Measurements from ENCODE around the gene RUVBL1.

Gene RUVBL1

DNA sequence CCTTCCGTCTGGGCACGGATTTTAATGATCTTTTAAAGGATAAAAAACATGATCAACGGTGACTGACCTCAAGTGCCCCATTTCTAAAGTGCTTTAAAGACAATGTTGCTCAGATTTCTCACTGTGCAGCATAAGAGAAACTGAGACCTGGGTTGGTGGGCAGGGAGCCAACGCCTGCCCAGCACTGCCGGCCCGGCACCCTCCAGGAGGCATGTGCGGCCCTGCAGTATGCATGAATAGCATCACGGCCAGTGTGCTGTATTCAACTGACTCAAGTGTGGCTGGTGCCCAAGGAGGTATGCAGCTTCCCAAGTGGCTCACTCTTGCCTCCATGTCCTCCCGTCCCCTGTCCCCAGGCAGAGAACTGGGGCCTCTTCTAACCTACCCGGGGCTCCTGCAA lies 41.1 kb downstream of the RUVBL1 start:
- Histone ChIP-seq H3K9ac (ENCODE audit: low read length) (no peak overlapping the region), H3K79me2 (ENCODE audit: low read length) (no peaks in the 10 kb centered on the region; the same call in 1 of the 2 replicates), H2AFZ (ENCODE audit: low read depth, low read length) (no peak overlapping the region), H3K9me3 (ENCODE audit: insufficient read depth, low read length) (no peaks in the 10 kb centered on the region), H3K27ac (ENCODE audit: low read length) (no peak overlapping the region), H3K4me1 (ENCODE audit: low read length) (no peaks in the 10 kb centered on the region), H4K20me1 (ENCODE audit: insufficient read depth, low read length) (peaks cover 4% of the 10 kb centered on the region; the same call in 1 of the 2 replicates), H3K36me3 (replicated peaks; ENCODE audit: low read depth, low read length) (peaks cover 74% of the 10 kb centered on the region), H3K4me2 (ENCODE audit: low read length) (no peak overlapping the region), H3K27me3 (ENCODE audit: low read depth, low read length) (no peaks in the 10 kb centered on the region), H3K4me3 (ENCODE audit: low read length) (no peak overlapping the region)
- no peak for TF ChIP-seq EZH2phosphoT487 (IDR thresholded peaks at IDR 0.05; ENCODE audit: low read depth)
- TF ChIP-seq, protein P1, sequence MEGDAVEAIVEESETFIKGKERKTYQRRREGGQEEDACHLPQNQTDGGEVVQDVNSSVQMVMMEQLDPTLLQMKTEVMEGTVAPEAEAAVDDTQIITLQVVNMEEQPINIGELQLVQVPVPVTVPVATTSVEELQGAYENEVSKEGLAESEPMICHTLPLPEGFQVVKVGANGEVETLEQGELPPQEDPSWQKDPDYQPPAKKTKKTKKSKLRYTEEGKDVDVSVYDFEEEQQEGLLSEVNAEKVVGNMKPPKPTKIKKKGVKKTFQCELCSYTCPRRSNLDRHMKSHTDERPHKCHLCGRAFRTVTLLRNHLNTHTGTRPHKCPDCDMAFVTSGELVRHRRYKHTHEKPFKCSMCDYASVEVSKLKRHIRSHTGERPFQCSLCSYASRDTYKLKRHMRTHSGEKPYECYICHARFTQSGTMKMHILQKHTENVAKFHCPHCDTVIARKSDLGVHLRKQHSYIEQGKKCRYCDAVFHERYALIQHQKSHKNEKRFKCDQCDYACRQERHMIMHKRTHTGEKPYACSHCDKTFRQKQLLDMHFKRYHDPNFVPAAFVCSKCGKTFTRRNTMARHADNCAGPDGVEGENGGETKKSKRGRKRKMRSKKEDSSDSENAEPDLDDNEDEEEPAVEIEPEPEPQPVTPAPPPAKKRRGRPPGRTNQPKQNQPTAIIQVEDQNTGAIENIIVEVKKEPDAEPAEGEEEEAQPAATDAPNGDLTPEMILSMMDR (IDR thresholded peaks at IDR 0.05; ENCODE audit: low read depth, low read length): no peak

DNA sequence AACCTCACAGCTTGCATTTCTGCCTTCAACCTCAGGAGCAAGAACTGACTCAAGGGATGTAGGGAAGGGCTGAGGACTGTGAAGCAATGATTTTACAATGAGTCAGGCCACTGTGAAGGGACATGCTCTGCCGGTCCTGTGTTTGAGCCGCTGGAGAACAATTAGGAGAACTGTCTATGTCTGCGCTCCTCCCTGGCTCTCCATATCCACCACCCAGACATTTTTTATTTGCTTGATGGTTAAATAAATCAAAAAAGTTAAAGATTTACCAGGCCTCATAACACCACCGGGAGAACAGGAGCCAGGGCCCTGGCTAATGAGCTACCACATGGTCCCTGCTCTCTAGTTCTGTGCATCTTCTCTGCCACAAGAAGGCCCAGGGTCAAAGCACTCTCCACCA lies 41.8 kb downstream of the RUVBL1 start:
- Histone ChIP-seq H3K4me3 (ENCODE audit: low read length) (no peak overlapping the region), H3K79me2 (ENCODE audit: low read length) (no peaks in the 10 kb centered on the region), H3K9ac (ENCODE audit: low read length) (no peak overlapping the region), H3K27me3 (ENCODE audit: low read depth, low read length) (no peaks in the 10 kb centered on the region), H3K9me3 (ENCODE audit: insufficient read depth, low read length) (no peaks in the 10 kb centered on the region), H2AFZ (ENCODE audit: low read depth, low read length) (no peak overlapping the region), H4K20me1 (ENCODE audit: insufficient read depth, low read length) (peaks cover 4% of the 10 kb centered on the region; the same call in 1 of the 2 replicates), H3K4me2 (ENCODE audit: low read length) (no peak overlapping the region), H3K27ac (ENCODE audit: low read length) (no peak overlapping the region), H3K36me3 (replicated peaks; ENCODE audit: low read depth, low read length) (peaks cover 67% of the 10 kb centered on the region), H3K4me1 (ENCODE audit: low read length) (no peaks in the 10 kb centered on the region)
- TF ChIP-seq EZH2phosphoT487 (IDR thresholded peaks at IDR 0.05; ENCODE audit: low read depth): no peak
- TF ChIP-seq, protein P1 (IDR thresholded peaks at IDR 0.05; ENCODE audit: low read depth, low read length): no peak

DNA sequence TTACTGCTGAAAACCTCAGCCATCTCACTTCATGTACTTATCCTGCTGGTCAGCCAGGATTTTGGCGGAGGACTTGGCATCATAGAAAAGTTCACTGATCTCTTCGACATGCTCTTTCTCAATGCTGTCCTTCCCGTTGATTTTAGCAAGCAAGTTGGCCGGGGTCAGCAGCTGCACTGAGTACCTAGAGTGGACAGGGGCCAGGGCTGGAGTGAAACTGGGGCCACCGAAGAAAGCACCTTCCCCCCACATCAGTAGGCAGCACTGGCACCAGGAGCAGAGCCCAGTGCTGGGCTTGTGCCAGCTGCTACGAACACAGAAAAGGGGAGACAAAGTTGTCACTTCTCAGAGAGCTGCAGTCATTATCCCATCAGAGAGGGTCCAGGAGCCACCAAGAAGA lies 42.4 kb downstream of the RUVBL1 start:
- Histone ChIP-seq H2AFZ (ENCODE audit: low read depth, low read length) (no peak overlapping the region), H3K79me2 (ENCODE audit: low read length) (no peaks in the 10 kb centered on the region), H3K27me3 (ENCODE audit: low read depth, low read length) (no peaks in the 10 kb centered on the region), H3K4me1 (ENCODE audit: low read length) (no peaks in the 10 kb centered on the region), H3K9ac (ENCODE audit: low read length) (no peak overlapping the region), H4K20me1 (ENCODE audit: insufficient read depth, low read length) (peaks cover 4% of the 10 kb centered on the region; the same call in 1 of the 2 replicates), H3K36me3 (replicated peaks; ENCODE audit: low read depth, low read length) (peaks cover 61% of the 10 kb centered on the region), H3K27ac (ENCODE audit: low read length) (no peak overlapping the region), H3K9me3 (ENCODE audit: insufficient read depth, low read length) (no peaks in the 10 kb centered on the region), H3K4me3 (ENCODE audit: low read length) (no peak overlapping the region), H3K4me2 (ENCODE audit: low read length) (no peak overlapping the region)
- TF ChIP-seq, protein P1 (IDR thresholded peaks at IDR 0.05; ENCODE audit: low read depth, low read length): no peak
- TF ChIP-seq EZH2phosphoT487 (IDR thresholded peaks at IDR 0.05; ENCODE audit: low read depth): no peak

DNA sequence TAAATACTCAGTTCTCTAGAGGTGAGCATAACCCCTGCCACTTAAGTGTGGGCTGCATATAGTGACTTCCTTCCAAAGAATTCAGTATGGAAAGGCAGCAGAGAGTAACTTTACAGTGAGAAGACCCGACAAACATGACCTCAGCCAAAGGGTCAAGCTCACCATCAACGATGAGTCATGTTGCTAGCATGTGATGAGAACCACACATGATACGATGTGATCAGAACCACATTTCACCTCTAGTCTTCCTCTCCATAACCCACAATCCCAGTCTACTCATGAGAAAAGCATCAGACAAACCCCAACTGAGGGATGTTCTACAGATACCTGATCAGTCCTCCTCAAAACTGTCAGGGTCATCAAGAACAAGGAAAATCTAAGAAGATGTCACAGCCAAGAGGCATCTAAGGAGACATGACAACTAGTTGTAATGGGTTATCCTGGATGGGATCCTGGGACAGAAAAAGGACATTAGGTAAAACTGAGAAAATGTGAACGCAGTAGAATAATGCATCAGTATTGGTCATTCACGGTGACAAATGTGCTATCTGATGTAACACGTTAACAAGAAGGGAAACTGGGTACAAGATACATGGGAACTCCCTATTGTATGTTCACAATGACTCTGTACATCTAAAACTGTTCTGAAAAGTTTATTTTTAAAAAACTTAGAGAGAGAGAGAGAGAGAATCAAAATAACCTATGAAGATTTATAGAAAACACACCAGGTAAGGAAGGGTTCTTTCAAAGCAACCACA lies 43.1 kb downstream of the RUVBL1 start:
- Histone ChIP-seq H3K4me2 (ENCODE audit: low read length) (no peak overlapping the region), H3K27ac (ENCODE audit: low read length) (no peak overlapping the region), H2AFZ (ENCODE audit: low read depth, low read length) (no peak overlapping the region), H3K4me3 (ENCODE audit: low read length) (no peak overlapping the region), H3K36me3 (replicated peaks; ENCODE audit: low read depth, low read length) (peaks cover 58% of the 10 kb centered on the region), H3K4me1 (ENCODE audit: low read length) (peaks cover 5% of the 10 kb centered on the region), H4K20me1 (ENCODE audit: insufficient read depth, low read length) (peaks cover 4% of the 10 kb centered on the region; the same call in 1 of the 2 replicates), H3K79me2 (ENCODE audit: low read length) (no peaks in the 10 kb centered on the region), H3K27me3 (ENCODE audit: low read depth, low read length) (no peaks in the 10 kb centered on the region), H3K9ac (ENCODE audit: low read length) (no peak overlapping the region), H3K9me3 (ENCODE audit: insufficient read depth, low read length) (no peaks in the 10 kb centered on the region)
- no peak for TF ChIP-seq EZH2phosphoT487 (IDR thresholded peaks at IDR 0.05; ENCODE audit: low read depth)
- TF ChIP-seq, protein P1 (IDR thresholded peaks at IDR 0.05; ENCODE audit: low read depth, low read length): no peak
